Fibroblast of skin of right quadriceps (primary cell): ENCODE data around the gene BTBD9.

ENCODE experiments used
- DNase-seq: peaks from one replicate; pipeline ENCODE4 v3.0.0-alpha.2; 2013

BTBD9 gene

DNA sequence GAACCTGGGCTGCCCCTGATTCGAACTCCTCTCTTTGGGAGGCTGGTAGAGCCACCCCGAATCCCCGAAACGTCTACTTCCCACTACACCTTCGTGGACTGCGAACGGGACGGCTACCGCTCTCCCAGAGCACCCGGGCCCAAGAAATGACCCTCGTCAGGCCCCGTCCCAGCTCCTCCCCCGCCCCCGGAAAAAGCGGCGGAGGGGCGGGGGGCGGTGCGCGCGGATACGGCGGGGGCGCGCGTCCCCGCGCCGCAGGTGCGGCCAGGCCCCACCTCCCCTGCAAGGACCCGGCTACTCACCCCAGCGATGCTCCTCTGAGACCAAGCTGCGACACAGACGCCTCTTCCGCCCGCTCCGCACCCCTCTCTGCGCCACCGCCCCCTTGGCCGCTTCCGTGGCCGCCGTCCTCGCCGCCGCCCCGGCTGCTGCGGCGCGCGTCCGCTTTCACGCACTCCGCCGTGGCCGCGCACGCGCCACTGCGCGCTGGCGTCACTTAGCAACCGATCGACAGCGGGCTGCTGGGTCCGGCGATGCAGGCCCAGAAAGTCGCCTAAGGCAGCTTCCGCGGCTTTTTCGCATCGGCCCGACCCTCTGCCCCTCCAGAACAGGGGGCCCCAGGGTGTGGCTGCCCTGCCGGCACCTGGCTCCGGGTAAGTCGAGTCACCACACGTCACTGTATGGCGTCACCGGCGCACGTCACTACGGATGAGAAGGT is at the start of gene BTBD9:
Gene BTBD9 (minus strand): TSS at position 432 of the 718 bp plus-strand sequence.
- DNase-seq: peak; percentile 81

DNA sequence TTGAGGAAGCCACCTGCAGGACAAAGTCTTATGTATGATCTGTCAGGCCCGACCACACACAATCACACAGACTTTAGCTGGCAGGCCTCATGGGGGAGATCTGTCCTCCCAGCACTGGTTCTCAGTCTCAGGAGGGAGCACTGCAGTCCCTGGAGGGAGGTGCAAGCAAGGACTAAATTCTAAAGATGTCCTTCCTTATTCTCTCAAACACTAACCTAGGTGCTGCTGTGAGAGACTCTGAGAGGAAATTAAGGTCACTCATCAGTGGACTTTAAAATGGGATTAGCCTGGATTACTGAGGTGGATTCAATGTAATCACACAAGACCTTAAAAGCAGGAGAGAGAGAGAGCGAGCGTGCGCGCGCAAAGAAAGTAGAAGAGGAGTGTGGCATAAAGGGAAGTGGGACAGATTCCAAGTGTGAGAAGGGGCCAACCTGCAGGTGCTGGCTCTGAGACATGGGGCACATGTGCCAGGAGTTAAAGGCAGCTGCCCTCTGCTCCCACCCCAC is 48.9 kb upstream of the BTBD9 start:
- DNase-seq: no peak

DNA sequence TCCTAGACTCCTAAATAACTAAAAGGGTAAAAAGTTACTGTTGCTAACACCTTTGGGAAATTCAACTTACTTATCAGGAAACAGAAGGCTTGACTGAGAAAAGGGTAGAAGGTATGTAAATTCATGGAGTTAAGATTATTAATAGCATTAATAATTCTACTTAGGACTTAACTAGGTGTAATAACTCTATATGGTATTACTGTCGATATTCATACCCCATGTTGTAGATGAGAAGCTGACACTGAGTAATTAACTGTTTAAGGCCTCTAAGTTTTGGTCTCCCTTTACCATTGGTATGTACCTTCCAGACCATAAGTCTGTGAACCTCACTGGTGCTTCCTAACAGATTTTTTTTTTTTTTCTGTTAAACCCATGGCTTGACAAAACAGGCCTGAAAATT is 47.8 kb upstream of the BTBD9 start:
- no peak for DNase-seq

DNA sequence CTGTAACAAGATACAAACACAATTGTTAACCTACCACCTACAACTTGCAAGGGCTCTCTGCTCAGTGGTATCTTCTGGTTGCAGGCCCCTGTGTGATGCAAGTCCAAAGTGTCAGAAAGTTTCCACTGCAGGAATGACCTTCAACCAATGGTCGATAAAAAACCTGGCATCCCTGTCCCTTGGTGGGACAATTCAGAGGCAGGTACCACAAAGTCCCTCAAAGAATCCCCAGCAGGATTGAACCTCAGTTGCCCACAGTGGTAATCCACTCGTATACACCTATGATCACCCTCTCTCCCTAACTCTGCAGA is 47.3 kb upstream of the BTBD9 start:
- no peak for DNase-seq

DNA sequence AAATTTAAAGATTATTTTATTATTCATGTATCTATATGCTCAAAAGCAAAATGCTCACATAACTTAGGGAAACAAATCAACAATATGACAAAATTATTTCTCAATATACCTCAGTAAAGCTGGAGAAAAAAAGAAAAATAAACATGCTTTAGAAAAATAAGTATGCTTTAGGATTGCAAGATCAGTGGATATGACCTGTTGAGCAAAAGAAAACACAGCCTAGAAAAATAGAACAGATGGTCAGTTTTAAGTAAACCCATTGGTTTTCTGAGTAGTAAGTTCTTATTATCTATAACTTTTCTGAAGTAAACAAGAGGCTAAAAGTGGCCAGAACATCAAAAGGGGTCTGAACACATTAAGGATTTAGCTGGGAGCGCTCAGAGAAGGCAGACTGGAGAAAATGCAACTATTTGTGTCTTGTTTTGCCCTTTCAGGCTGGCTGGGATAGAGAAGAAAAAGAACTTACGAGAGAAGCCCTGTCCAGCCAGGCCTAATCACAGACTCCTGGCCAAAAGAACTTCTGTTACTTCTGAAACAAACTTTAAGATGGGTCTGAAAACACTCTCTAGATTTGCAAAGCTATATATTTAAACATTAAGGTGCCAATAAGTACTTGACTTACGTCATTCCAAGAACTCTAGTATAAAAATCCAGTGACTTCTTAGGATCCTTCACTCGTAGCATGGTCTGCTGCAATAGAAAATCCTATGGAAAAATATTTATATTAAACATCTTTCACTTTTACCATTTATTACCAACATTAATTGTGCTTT is 46.7 kb upstream of the BTBD9 start:
- DNase-seq: no peak

DNA sequence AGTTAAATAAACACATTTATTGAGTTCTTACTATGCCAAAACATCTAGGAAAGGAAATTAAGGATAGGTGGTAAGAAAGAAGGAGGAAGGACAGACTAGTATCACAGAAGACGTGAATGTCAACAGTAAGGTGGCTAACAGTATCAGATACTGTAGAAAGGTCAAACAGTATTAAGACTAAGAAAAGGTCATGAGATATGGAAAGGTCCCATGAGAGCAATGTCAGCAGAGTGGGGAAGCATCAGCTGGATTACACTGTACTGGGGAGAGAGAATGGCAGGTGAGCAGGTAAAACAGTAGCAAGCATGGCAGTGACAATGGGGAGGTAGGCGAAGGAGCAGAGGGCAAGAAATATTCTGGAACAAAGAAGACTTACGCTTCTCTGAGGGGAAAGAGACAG is 45.2 kb upstream of the BTBD9 start:
- no peak for DNase-seq

DNA sequence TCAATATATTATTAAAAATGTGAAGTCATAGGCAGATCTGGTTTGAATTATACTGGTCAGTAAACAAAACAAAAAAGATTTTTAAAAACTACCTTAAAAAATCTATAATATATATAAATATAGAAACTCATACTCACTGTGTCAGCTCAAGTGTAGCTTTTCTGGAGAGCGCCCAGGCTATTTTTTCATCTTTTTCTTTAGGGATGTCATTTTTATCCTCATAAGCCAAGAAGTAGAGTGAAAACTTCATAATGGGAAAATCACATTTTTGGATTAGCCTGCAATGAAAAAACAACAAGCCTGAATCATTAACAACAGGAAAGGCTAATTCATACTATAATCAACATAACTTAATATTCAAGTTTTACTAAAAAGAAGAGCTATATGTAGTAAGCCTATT is 44.5 kb upstream of the BTBD9 start:
- DNase-seq: no peak

DNA sequence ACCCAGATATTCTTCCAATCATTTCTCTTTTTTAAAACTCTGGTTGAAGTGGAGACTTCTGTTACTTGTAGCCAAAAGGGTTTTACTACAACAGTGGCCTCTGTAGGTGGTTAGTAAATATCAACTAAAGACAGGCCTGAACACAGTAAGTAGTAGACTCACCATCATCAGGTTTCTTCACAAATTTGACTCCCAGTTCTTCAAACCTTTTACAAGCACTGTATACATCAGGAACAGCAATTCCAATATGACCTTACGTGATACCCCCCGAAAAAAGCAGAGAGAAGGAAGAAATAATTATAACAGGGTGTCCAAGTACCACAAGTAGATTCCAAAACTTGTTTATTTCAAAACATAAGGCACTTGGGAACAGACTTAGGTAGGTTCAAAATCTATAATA is 42.1 kb upstream of the BTBD9 start:
- DNase-seq: no peak

DNA sequence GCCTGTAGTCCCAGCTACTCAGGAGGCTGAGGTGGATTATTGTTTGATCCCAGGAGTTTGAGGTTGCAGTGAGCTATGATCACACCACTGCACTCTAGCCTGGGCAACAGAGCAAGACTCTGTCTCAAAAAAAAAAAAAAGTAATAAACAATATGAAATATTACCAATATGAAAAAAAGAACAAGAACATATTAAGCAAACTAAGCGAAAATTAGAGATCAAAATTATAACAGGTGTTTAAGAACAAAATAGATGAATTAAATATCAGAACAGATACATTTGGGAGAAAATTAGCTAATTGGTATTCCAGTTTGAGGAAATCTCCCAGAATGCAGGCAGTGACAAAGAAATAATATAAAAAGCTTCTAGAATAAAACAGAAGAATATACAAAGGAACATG is 39.9 kb upstream of the BTBD9 start:
- DNase-seq: no peak

DNA sequence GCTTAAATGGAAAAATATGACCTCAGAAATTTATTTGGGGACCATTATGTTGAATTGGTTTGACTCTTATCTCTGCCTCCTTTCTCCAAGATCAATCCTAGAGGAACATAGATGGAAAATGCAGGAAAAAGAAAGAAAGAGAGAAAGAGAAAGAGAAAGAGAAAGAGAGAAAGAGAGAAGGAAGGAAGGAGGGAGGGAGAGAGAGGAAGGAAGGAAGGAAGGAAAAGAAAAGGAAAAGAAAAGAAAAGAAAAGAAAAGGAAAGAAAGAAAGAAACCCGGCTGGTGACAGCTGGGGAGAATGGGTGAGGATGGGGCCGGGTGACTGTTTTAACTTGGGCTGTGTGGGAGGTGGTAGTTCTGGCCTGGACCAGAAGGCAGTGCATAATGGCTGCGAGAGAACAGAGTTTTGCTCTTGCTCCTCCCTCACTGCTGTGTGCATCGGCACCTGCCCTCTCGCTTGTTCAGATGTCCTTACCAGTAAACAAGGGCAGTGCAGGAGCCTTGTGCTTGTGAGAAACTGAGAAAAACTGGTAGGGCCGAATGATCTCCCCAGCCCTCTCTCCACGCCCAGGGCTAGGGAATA is 38.5 kb upstream of the BTBD9 start:
- no peak for DNase-seq

DNA sequence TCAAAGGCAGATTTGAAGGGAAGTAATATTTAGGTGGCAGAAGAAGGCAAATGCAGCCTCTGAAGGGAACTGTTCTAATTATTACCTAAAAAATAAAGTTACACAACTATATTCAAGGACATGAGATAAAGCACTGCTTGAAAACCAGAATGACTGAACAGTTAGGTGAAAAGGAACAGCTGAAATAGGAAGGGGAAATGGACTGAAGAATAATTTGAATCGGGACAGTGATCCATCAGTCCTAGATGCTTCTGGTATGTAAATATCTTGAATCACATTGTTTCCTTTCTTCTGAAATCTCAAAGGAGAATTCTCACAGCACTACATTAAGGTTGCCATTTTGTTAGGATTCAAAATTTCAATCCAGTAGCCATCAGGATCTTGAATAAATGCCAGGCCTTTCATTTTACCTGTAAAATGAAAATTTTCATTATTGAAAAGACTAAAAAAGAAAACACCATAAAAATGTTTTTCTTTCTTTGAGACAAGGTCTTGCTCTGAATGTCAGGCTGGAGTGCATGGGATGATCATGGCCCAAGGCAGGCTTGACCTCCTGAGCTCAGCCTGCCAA is 37.3 kb upstream of the BTBD9 start:
- no peak for DNase-seq

DNA sequence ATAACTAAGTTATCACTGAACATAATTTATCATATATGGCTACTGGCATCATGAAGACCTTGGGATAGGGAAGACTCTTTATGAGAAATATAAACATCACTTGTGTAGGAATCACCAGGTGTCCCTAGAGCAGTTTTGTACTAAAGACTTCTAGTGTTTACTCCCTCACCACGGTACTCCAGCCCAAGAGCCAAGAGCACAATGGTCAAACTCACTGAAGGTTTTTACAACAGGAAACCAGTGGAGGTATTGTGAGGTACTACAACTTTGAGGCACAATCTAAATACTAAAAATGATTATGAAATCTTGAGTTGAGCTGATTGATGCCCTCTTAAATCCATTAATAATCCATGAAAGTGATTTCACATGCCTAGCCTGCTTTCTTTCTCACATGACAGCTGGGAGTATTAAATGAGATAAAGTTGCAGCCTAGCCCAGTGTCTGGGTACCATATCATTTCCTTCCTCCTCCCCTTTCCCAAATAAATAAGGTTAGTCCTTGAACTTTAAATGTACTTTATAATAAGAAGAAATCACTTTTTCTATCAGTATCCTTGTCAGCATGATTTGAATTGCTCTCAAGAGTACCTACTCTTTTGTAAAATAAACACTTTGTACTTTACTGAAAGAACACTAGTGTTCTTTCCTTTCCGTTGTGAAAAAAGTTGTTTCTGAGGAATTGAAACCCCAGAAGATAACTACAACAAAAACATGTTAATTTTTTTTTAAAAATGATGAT is 36.7 kb upstream of the BTBD9 start:
- DNase-seq: no peak

DNA sequence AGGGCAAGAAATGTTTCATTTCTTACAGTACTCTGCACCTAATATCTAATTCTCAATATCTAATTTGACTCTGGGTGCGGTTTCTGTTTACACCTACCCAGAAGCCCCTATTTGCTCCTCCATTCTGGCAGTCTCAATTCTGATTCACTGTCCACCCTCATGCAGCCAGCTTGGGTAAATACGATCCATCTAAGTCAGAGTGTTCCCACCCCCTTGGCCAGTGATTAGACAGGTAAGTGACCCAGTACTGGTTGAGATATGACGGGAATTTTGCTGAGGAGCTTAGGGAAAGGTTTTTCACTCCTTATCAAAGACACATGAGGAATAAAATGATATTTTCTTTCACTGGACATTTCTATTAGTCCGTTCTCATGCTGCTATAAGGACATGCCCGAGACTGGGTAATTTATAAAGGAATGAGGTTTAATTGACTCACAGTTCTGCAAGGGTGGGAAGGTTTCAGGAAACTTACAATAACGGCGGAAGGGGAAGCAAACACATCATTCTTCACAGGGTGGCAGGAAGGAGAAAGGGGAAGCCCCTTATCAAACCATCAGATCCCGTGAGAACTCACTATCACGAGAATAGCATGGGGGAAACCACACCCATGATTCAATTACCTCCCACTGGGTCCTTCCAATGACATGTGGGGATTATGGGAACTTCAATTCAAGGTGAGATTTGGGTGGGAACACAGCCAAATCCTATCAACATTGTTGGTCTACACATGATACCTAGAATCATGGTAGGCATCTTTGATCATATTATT is 33.9 kb upstream of the BTBD9 start:
- no peak for DNase-seq

DNA sequence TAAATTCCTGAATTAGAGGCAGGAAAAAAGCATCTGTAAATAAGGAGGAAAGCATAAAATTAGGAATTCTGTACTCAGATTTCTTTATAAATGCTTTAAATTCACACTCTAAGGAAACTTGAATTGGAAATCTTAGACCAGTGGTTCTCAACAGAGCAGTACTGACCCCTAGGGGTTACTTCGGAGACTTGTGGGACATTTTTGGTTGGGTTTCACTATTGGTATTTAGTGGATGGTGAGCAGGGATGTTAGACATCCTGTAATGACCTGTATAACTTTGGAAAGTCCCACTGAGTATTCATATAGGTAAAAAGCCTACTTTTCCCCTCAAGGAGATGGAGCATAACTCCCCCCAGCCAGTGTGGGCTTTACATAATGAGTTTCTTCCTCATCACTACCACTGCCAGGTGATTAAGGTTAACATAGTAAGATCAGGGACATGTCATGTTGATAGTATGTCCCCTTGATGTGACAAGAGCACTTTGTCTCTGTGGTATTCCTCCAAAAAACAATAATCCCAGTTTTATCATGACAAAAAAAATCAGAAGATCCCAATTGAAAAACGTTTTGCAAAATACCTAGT is 32.2 kb upstream of the BTBD9 start:
- peak; percentile 50 for DNase-seq

DNA sequence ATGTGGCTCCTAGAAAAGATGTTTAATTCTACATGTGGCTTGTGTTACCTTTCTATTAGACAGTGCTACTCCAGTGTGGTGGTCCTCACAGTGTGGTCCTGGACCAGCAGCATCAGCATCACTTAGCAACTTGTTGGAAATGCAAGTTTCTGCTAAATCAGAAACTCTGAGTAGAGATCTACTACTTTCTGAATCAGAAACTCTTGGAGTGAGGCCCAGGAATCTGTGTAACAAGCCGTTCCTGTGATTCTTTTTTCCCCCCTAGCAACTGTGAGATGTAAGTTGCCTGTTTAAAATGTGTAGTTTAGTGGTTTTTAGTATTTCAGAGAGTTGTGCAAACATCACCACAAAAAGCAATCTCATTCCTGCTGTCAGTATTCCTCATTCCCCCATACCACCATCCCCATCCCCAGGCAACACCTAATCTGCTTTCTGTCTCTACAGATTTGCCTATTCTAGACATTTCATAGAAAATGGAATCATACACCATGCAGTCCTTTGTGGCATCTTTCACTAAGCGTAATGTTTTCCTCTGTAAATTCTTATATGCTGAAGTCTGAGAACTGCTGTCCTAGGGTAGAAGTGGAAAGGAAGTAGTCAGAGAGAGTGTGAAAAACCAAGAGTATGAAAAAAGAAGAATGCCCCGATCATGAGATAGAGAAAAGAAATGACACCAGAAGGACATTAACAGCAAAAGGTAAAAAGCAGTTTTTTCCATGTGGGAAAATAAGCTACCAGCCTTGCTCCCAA is 18.9 kb upstream of the BTBD9 start:
- DNase-seq: no peak

DNA sequence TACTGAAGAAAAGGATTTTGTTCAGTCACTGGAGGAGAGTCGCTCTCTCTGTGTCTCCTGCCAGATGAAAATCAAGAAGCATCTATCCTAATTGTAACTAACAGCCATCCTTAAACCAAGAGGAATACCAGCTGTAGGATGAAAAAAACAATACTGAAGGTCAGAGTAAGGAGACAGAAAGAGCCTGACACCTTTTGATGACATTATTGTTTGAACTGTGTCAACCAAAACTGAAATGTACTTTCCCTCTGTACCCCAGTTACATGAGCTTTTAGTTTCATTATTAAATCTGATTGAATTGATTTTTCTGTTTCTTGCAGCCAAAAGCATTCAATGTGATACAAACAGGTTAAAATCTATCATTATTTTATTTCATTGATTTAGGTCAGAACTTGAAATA is 17.2 kb upstream of the BTBD9 start:
- no peak for DNase-seq

DNA sequence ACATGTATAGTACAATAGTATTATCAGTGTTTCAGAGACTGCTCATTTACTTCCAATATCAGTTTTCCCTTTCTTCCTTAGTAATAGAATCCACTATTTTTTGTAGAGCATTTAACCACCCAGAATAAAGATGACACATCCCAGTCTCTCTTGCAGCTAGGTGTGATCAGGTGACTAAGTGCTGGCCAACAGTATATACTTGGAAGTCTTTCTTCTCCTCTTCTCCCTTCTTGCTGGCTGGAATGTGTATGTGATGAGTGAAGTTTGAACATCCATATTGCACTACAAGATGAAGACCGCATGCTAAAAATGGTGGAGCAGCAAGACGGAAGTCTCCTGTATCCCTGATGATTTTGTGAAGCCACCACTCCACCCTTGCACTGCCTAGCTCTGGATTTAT is 14.5 kb upstream of the BTBD9 start:
- DNase-seq: no peak

DNA sequence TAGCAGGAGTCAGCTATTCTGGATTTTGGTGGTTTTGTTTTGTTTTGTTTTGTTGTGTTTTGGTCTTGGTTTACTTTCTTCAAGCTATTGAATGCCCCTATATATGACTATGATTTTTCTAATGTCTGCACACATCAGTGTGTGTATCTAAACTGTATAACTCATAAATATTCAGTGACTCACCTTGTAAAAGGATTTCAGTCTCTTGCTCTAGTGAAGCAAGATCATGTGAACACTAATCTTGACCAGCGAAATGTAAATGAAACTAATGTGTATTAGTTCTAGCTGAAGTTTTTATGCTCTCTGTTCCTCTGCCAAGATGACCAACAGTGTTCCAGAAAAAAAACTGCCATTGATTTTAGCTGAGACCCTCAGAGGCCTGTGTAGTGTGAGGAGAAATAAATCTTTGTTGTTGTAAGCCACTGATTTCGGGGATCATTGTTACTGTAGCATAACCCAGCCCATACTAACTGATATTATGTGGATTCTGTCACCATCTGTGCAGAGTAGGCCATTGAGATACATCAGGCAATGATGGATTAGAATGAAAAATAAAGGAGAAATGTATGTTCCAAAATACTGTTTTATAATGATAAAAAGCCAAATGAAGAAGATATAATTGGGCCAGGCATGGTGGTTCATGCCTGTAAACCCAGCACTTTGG is 11.5 kb upstream of the BTBD9 start:
- peak; percentile 5 for DNase-seq

DNA sequence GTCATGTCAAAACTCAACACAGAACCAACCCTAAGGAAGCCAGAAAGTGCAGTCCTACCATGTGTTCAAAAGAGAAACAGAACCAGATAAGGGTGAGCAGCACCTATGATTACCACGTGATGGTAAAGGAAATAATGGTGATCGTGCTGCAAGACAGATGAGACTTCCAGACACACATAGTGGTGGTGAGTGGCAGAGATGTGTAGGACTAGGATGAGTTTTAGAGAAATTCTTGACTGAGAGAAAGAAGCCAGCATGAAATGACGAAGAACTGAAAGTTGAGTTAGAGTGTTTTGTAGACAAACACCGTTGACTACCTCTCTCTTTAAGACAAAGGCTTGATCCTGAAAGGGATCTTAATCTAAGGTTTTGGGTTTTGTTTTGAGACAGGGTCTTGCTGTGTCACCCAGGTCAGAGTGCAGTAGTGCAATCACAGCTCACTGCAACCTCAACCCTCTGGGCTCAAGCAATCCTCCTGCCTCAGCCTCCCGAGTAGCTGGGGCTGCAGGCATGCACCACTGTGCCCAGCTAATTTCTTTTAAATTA is 10.6 kb upstream of the BTBD9 start:
- no peak for DNase-seq

DNA sequence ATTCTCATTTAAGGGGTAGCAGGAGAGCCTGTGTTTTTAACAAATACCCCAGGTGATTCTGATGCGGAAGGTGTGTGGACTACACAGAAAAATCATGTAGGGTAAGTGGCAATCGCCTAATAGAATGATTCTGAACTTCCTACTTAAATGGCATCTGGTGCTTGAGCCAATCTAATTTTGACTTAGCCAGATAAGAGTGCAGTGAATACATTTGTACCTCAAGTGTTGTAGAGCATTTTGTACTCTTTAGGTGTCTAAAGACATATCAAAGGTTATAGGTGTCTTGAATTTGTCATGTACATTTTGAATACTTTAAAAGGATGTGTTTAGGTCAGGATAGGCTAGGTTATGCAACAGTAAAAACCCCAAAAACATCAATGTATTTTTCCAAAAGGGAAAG is 10.0 kb upstream of the BTBD9 start:
- DNase-seq: no peak
